Stimulated activated naive CD8-positive, alpha-beta T cell treated with anti-CD3 and anti-CD28 coated beads, Interleukin-15, Interleukin-2, amounts not matched to agents 100 ng/mL and 50 ng/mL, for 24 hours (primary cell): ENCODE data around the gene RPTOR.

Experiments used
- H3K27ac Mint-ChIP-seq: one replicate; pipeline ENCODE4 v1.8.0; 2021; ENCODE audit warnings: mild to moderate bottlenecking, mixed read lengths
- H3K27me3 Mint-ChIP-seq: one replicate; pipeline ENCODE4 v1.8.0; 2021; ENCODE audit warnings: mixed read lengths
- H3K36me3 Mint-ChIP-seq: one replicate; pipeline ENCODE4 v1.8.0; 2021; ENCODE audit warnings: low read depth, mixed read lengths
- H3K4me1 Mint-ChIP-seq: one replicate; pipeline ENCODE4 v1.8.0; 2021; ENCODE audit warnings: low read depth, mixed read lengths
- H3K4me3 Mint-ChIP-seq: one replicate; pipeline ENCODE4 v1.8.0; 2021; ENCODE audit warnings: mild to moderate bottlenecking, mixed read lengths
- H3K9me3 Mint-ChIP-seq: one replicate; pipeline ENCODE4 v1.8.0; 2021; ENCODE audit warnings: mixed read lengths

RPTOR gene

GRCh38 chr17:80785477-80786178 is 241.0 kb downstream of the RPTOR start:
- Mint-ChIP-seq H3K36me3 (peaks cover 30% of the 10 kb centered on the region), H3K4me3 (peak overlapping the region; percentile 30), H3K27ac (peak overlapping the region; percentile 92), H3K4me1 (peaks cover 97% of the 10 kb centered on the region), H3K27me3 (no peaks in the 10 kb centered on the region), H3K9me3 (peaks cover 8% of the 10 kb centered on the region)

GRCh38 chr17:80786470-80786869 is 241.8 kb downstream of the RPTOR start:
- peaks cover 97% of the 10 kb centered on the region for H3K4me1 Mint-ChIP-seq
- H3K36me3 Mint-ChIP-seq, result peaks cover 35% of the 10 kb centered on the region
- H3K9me3 Mint-ChIP-seq, result peaks cover 8% of the 10 kb centered on the region
- no peak overlapping the region for H3K4me3 Mint-ChIP-seq
- no peaks in the 10 kb centered on the region for H3K27me3 Mint-ChIP-seq
- peak overlapping the region; percentile 49 for H3K27ac Mint-ChIP-seq

DNA sequence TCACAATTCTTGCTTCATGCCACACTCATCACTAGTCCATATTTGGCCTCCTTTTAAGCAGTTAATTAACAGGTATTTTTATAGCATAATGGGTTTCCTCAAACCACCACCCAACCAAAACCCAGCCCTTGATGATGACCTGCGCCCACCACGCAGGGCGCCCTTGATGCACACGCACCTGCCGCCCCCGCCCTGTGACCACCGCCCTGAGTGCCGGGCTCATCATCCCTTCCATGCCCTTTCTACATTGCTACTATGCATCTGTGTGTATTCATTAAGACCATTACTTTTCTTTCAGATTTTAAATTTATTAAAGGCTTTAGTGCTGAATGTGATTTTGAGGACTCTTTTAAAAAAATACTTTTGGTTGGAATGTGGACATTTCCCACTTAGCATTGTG is 242.2 kb downstream of the RPTOR start:
- Mint-ChIP-seq H3K4me1 (peaks cover 97% of the 10 kb centered on the region), H3K4me3 (peak overlapping the region; percentile 0), H3K27ac (peak overlapping the region; percentile 75), H3K36me3 (peaks cover 38% of the 10 kb centered on the region), H3K27me3 (no peaks in the 10 kb centered on the region), H3K9me3 (peaks cover 8% of the 10 kb centered on the region)

DNA sequence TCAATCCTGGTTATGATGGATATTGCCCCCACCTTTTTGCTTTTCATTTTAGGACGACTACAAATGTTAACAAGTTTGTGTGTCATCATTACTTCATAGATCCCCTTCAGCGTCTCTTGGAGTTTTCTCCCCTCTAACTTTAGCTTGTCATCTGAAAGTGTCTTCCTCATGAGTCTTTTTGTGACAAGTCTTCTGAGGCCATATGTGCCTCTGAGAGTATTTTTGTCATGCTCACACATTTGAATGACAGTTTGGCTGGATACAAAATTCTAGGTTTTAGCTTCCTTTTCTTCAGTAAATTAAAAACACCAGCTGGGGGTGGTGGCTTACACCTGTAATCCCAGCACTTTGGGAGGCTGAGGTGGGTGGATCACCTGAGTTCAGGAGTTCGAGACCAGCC is 243.2 kb downstream of the RPTOR start:
- Mint-ChIP-seq H3K4me1 (peaks cover 97% of the 10 kb centered on the region), H3K9me3 (peaks cover 8% of the 10 kb centered on the region), H3K4me3 (peak overlapping the region; percentile 30), H3K27ac (peak overlapping the region; percentile 75), H3K27me3 (no peaks in the 10 kb centered on the region), H3K36me3 (peaks cover 48% of the 10 kb centered on the region)

GRCh38 chr17:80789356-80789902 is 244.8 kb downstream of the RPTOR start:
- Mint-ChIP-seq H3K27ac (peak overlapping the region; percentile 99), H3K27me3 (no peaks in the 10 kb centered on the region), H3K4me3 (peak overlapping the region; percentile 78), H3K9me3 (peaks cover 8% of the 10 kb centered on the region), H3K4me1 (peaks cover 95% of the 10 kb centered on the region), H3K36me3 (peaks cover 62% of the 10 kb centered on the region)

- peaks cover 67% of the 10 kb centered on the region for H3K36me3 Mint-ChIP-seq
- peaks cover 96% of the 10 kb centered on the region for H3K4me1 Mint-ChIP-seq
- peak overlapping the region; percentile 78 for H3K4me3 Mint-ChIP-seq
- peaks cover 8% of the 10 kb centered on the region for H3K9me3 Mint-ChIP-seq
- peak overlapping the region; percentile 99 for H3K27ac Mint-ChIP-seq
- no peaks in the 10 kb centered on the region for H3K27me3 Mint-ChIP-seq
These were observed 245.6 kb downstream of the RPTOR start for GRCh38 chr17:80790021-80790765.

- Mint-ChIP-seq H3K27me3 (no peaks in the 10 kb centered on the region), H3K4me3 (peak overlapping the region; percentile 78), H3K27ac (peak overlapping the region; percentile 99), H3K9me3 (peaks cover 8% of the 10 kb centered on the region), H3K36me3 (peaks cover 72% of the 10 kb centered on the region), H3K4me1 (peaks cover 93% of the 10 kb centered on the region)
These were observed 246.5 kb downstream of the RPTOR start for GRCh38 chr17:80790981-80791742.

- Mint-ChIP-seq H3K27ac (peak overlapping the region; percentile 99), H3K4me3 (peak overlapping the region; percentile 78), H3K9me3 (peaks cover 8% of the 10 kb centered on the region), H3K27me3 (no peaks in the 10 kb centered on the region), H3K4me1 (peaks cover 91% of the 10 kb centered on the region), H3K36me3 (peaks cover 73% of the 10 kb centered on the region)
These were observed 247.2 kb downstream of the RPTOR start for GRCh38 chr17:80791758-80792284.

GRCh38 chr17:80792373-80792781 is 247.7 kb downstream of the RPTOR start:
- H3K4me1 Mint-ChIP-seq, result peaks cover 86% of the 10 kb centered on the region
- peaks cover 69% of the 10 kb centered on the region for H3K36me3 Mint-ChIP-seq
- H3K27ac Mint-ChIP-seq, result peak overlapping the region; percentile 99
- H3K9me3 Mint-ChIP-seq, result peaks cover 8% of the 10 kb centered on the region
- H3K27me3 Mint-ChIP-seq, result no peaks in the 10 kb centered on the region
- peak overlapping the region; percentile 78 for H3K4me3 Mint-ChIP-seq

- peaks cover 2% of the 10 kb centered on the region for H3K9me3 Mint-ChIP-seq
- H3K4me3 Mint-ChIP-seq, result no peak overlapping the region
- H3K36me3 Mint-ChIP-seq, result peaks cover 65% of the 10 kb centered on the region
- H3K27me3 Mint-ChIP-seq, result no peaks in the 10 kb centered on the region
- H3K27ac Mint-ChIP-seq, result peak overlapping the region; percentile 67
- peaks cover 75% of the 10 kb centered on the region for H3K4me1 Mint-ChIP-seq
These were observed 248.8 kb downstream of the RPTOR start for GRCh38 chr17:80793421-80793820.

- Mint-ChIP-seq H3K27me3 (no peaks in the 10 kb centered on the region), H3K9me3 (no peaks in the 10 kb centered on the region), H3K27ac (peak overlapping the region; percentile 59), H3K4me1 (peaks cover 71% of the 10 kb centered on the region), H3K4me3 (no peak overlapping the region), H3K36me3 (peaks cover 64% of the 10 kb centered on the region)
These were observed 249.2 kb downstream of the RPTOR start for GRCh38 chr17:80793851-80794267.

GRCh38 chr17:80794281-80795089 is 249.8 kb downstream of the RPTOR start:
- no peak overlapping the region for H3K4me3 Mint-ChIP-seq

DNA sequence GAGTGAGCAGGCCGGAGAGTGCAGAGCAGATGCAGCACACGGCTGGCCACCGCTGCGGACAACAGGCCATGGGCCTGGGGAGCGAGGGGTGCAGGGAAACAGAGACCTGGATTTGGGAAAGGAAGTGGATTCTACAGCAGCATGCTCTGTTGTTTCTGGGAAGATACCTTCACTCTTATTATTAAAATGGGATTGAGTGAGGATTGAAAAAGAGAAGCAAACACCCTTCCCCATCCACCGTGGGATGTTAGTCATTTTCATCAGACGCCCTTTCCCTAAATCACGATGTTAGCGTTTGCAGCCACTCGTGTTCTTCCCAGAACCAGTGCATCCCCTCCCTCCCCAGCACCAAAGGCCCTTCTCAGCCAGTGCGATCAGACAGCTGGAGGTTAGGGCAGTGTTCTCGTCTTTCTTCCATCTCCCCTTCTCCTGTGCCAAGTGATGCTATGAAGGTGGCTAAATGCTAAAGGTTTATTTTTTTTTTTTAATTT is 250.5 kb downstream of the RPTOR start:
- H3K36me3 Mint-ChIP-seq, result peaks cover 71% of the 10 kb centered on the region

More at GRCh38 chr17:80794281-80795089, 249.8 kb downstream of the RPTOR start:
- peak overlapping the region; percentile 28 for H3K27ac Mint-ChIP-seq
- peaks cover 65% of the 10 kb centered on the region for H3K4me1 Mint-ChIP-seq
- H3K36me3 Mint-ChIP-seq, result peaks cover 70% of the 10 kb centered on the region
- no peaks in the 10 kb centered on the region for H3K27me3 Mint-ChIP-seq
- H3K9me3 Mint-ChIP-seq, result no peaks in the 10 kb centered on the region

More for the DNA sequence above, 250.5 kb downstream of the RPTOR start:
- H3K27ac Mint-ChIP-seq, result peak overlapping the region; percentile 28
- no peaks in the 10 kb centered on the region for H3K9me3 Mint-ChIP-seq
- peaks cover 58% of the 10 kb centered on the region for H3K4me1 Mint-ChIP-seq
- H3K4me3 Mint-ChIP-seq, result no peak overlapping the region
- no peaks in the 10 kb centered on the region for H3K27me3 Mint-ChIP-seq
